Body of pancreas (tissue), 4 donors: Measurements from ENCODE around the gene ZNF652.

Source experiments
- CTCF ChIP-seq, 7 experiments: fragments of 450-650 bp in 4 of 7; fragments of 200-600 bp in 3 of 7; sonication (generic) in 3 of 7; IDR thresholded peaks; one replicate each; pipeline ENCODE4 v1.5.1; 2016 to 2019; ENCODE audit warnings: antibody characterized with exemption in 7 of 7
- POLR2A ChIP-seq, 3 donors: fragments of 450-650 bp; IDR thresholded peaks; one replicate each; pipeline ENCODE4 v1.6.1; 2016; ENCODE audit warnings: antibody characterized with exemption in 3 of 3, mild to moderate bottlenecking in 2 of 3

GRCh38 chr17:49357516-49357915 lies 4.5 kb downstream of the ZNF652 start:
- TF ChIP-seq CTCF (IDR thresholded peaks at IDR 0.05) (no peak), POLR2A (IDR thresholded peaks at IDR 0.05) (no peak)
